Measurements from ENCODE around the gene MTUS2.

DNA sequence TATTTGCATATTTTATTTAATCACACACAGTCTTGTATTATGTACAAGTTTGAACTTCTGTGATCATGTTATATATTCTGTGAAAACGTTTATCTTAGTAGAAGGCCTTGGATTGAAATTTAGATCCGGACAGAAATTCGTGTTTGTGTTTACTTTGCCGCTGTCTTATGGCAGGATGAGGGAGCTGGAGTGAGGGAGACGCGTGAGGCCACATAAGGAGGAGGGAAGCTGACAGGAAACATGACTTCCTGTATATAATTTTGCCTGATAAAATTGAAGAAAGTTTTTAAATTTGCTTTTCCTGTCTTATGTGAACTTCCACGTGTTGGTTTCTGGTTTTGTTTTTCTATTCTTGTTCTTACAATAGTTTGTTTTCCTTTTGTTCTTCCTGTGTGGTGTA, 200.2 kb downstream of the MTUS2 start:
- TF ChIP-seq, protein P1, sequence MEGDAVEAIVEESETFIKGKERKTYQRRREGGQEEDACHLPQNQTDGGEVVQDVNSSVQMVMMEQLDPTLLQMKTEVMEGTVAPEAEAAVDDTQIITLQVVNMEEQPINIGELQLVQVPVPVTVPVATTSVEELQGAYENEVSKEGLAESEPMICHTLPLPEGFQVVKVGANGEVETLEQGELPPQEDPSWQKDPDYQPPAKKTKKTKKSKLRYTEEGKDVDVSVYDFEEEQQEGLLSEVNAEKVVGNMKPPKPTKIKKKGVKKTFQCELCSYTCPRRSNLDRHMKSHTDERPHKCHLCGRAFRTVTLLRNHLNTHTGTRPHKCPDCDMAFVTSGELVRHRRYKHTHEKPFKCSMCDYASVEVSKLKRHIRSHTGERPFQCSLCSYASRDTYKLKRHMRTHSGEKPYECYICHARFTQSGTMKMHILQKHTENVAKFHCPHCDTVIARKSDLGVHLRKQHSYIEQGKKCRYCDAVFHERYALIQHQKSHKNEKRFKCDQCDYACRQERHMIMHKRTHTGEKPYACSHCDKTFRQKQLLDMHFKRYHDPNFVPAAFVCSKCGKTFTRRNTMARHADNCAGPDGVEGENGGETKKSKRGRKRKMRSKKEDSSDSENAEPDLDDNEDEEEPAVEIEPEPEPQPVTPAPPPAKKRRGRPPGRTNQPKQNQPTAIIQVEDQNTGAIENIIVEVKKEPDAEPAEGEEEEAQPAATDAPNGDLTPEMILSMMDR (conservative IDR thresholded peaks at IDR 0.05; ENCODE audit: low read depth, low read length), result no peak
- no peak for TF ChIP-seq EZH2 (IDR thresholded peaks at IDR 0.05; ENCODE audit: borderline replicate concordance, low read depth, low read length, poor library complexity, severe bottlenecking)
